GM12874 (cell line): ENCODE results near the gene GZMA.

Experiments
- TF ChIP-seq, protein P1 (sequence below): IDR thresholded peaks from 2 replicates; pipeline ENCODE4 v1.5.1; 2011; ENCODE audit warnings: low read depth, mild to moderate bottlenecking, control low read depth, low read length, moderate library complexity; ENCODE audit not compliant: insufficient read depth

Gene GZMA

GRCh38 chr5:55123365-55123764 is 20.9 kb downstream of the GZMA start:
- TF ChIP-seq, protein P1, sequence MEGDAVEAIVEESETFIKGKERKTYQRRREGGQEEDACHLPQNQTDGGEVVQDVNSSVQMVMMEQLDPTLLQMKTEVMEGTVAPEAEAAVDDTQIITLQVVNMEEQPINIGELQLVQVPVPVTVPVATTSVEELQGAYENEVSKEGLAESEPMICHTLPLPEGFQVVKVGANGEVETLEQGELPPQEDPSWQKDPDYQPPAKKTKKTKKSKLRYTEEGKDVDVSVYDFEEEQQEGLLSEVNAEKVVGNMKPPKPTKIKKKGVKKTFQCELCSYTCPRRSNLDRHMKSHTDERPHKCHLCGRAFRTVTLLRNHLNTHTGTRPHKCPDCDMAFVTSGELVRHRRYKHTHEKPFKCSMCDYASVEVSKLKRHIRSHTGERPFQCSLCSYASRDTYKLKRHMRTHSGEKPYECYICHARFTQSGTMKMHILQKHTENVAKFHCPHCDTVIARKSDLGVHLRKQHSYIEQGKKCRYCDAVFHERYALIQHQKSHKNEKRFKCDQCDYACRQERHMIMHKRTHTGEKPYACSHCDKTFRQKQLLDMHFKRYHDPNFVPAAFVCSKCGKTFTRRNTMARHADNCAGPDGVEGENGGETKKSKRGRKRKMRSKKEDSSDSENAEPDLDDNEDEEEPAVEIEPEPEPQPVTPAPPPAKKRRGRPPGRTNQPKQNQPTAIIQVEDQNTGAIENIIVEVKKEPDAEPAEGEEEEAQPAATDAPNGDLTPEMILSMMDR = no peak

DNA sequence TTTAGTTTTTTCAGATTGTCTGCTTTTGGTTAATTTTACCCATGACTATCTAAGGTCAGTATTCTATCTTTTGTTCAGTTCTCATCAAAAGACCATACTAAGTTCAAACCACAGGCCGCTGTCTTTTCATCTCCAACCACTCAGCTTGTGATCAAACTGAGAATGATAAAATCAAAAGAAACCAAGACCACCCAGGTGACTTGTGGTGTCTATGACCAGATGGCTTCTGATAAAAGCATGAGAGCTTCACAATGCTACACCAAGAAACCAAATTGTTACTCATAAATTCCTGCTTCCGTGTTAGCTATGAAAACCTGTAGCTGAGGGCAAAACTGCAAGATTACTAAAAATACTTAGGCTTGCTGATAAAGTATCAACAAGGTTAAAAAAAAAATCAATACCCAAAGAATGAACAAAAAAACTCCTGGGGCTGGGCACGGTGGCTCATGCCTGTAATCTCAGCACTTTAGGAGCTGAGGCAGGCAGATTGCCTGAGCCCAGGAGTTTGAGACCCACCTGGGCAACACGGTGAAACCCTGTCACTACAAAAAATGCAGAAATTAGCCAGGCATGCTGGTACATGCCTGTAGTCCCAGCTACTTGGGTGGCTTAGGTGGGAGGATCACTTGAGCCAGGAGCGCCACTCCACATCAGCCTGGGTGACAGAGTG is 31.7 kb downstream of the GZMA start:
- TF ChIP-seq, protein P1 = no peak

- TF ChIP-seq, protein P1 = no peak
Observed at GRCh38 chr5:55136521-55136920, 34.1 kb downstream of the GZMA start.

GRCh38 chr5:55140908-55141665 is 38.6 kb downstream of the GZMA start:
- TF ChIP-seq, protein P1 = no peak

DNA sequence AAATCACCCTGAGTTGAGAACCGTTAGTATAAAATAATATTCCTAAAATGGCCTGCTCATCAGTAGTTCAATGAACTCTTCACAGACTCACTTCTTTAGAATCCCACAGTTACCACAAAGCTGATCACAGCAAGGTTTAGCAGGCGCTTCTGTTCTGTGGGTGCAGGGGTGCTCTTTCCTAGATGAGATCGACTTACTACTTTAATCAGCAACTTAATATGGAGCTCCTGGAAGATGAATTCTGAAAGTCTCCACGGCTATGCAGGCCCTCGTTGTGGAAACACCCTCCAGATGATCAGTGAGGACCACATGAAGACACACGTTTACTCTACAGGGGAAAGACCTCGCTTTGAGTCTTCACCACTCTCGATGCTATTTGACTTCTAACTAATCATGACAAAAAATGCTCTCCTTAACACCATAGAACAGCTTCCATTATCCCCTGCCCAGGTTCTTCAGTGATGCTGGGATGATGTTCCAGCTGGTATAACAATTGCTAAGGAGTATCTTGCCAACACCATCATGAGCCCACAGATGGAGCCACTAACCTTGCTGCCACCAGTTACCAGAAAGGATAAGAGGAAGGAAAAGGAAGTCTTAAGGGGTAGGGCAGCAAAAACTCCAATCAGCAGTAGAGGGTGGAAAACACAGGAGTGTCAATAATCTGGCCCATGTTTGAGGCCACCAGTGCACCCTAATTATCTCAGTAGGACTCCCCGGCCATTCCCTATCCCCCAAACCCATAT is 39.7 kb downstream of the GZMA start:
- TF ChIP-seq, protein P1 = no peak

- TF ChIP-seq, protein P1 = no peak
Observed at GRCh38 chr5:55143624-55144023, 41.2 kb downstream of the GZMA start.

DNA sequence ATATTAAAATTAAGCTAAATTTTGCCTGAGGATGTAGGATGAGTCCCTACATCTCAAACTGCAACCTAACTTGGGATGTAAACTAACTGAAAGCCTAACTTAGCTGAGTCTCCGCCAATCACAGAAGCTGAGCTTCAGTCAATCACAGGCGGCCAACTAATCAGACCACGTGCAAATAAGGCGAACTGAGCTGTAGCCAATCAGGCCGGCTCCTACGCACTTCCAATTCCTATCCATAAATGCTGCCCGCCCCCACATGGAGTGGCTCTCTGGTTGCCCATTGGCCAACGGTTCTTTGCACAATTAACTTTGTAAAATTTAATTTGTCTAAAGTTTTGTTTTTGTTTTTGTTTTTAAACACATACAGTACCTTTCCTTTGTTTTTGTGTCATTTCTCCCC is 43.6 kb downstream of the GZMA start:
- TF ChIP-seq, protein P1 = no peak
